ENCODE measurements around the gene YY1. TPM values are rescaled to one million over a fixed set of nuclear protein-coding genes. Genes with fewer than 3 reads are reported as not detected.

YY1 gene
- total RNA-seq, result 64.2 and 73.4 TPM in 2 replicates
- 27.0 and 28.6 TPM in 2 replicates for polyA plus RNA-seq

- peak; percentile 99 to 100 for DNase-seq (ENCODE audit: low read depth in 1 of 2, low spot score in 1 of 2)
- H3K27ac ChIP-seq, result peak within 1 kb of the TSS; percentile 100
- no peaks in the 10 kb centered on the region for H3K27me3 ChIP-seq
- peak within 1 kb of the TSS; percentile 100 for H3K4me3 ChIP-seq
- TF ChIP-seq, protein P1, sequence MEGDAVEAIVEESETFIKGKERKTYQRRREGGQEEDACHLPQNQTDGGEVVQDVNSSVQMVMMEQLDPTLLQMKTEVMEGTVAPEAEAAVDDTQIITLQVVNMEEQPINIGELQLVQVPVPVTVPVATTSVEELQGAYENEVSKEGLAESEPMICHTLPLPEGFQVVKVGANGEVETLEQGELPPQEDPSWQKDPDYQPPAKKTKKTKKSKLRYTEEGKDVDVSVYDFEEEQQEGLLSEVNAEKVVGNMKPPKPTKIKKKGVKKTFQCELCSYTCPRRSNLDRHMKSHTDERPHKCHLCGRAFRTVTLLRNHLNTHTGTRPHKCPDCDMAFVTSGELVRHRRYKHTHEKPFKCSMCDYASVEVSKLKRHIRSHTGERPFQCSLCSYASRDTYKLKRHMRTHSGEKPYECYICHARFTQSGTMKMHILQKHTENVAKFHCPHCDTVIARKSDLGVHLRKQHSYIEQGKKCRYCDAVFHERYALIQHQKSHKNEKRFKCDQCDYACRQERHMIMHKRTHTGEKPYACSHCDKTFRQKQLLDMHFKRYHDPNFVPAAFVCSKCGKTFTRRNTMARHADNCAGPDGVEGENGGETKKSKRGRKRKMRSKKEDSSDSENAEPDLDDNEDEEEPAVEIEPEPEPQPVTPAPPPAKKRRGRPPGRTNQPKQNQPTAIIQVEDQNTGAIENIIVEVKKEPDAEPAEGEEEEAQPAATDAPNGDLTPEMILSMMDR (IDR thresholded peaks at IDR 0.05; ENCODE audit: low read depth, low read length), result no peak
- H3K9me3 ChIP-seq (ENCODE audit: low read depth), result no peaks in the 10 kb centered on the region
- H3K4me1 ChIP-seq (ENCODE audit: low read depth), result peaks cover 12% of the 10 kb centered on the region
- no peaks in the 10 kb centered on the region for H3K36me3 ChIP-seq
Observed at GRCh38 chr14:100238419-100239210, at the start of gene YY1. TSS of gene YY1 (plus strand) at chr14:100239144. CDS start at chr14:100239245, 101 bp downstream.

DNA sequence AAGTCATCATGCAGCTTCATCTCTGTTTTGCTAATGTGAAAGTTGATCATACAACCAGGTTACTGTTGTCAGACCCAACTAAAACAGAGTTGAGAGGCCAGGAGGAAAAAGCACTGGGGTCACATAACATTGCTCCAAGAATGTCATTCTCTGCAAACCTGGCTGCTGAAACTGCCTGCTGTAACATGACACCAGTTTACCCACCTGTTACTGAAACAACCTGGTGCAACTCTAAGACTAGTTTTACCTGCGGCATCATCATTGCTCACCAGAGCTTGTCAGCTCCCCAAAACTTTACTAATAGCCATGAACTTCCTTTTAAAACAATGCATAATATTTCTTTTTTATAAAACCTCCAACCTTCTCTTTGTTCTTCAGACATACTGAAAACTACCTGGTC, 48.8 kb upstream of the YY1 start:
- Histone ChIP-seq H3K9me3 (ENCODE audit: low read depth) (no peaks in the 10 kb centered on the region), H3K27ac (no peak overlapping the region), H3K4me1 (ENCODE audit: low read depth) (peaks cover 4% of the 10 kb centered on the region), H3K36me3 (no peaks in the 10 kb centered on the region), H3K4me3 (no peak overlapping the region), H3K27me3 (no peaks in the 10 kb centered on the region)
- no peak for DNase-seq (ENCODE audit: low read depth in 1 of 2, low spot score in 1 of 2)
- TF ChIP-seq, protein P1 (IDR thresholded peaks at IDR 0.05; ENCODE audit: low read depth, low read length), result no peak

DNA sequence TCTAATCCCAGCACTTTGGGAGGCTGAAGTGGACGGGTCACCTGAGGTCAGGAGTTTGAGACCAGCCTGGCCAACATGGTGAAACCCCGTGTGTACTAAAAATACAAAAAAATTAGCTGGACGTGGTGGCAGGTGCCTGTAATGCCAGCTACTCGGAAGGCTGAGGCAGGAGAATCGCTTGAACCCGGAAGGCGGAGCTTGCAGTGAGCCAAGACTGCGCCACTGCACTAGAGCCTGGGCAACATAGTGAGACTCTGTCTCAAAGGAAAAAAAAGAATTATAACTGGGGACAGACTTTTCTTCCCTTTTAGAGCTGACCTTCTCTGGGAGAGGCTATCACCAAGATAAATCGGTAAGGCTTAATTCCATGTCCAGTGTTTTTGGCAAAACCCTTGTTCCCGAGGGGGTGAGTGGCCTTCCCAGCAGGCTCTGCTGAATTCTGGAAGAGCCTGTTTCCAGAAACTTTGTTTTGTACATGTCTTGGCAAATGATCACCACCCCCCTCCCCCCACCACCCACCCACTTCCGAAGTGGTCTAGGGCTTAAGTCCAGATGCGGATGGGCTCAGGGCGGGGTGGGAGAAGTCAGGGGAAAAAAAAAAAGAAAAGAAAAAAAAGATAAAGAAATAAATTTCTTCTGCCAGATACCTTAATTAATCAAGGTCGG, 47.2 kb upstream of the YY1 start:
- DNase-seq (ENCODE audit: low read depth in 1 of 2, low spot score in 1 of 2), result peak in 1 of 2 donors; percentile 40
- no peak overlapping the region for H3K27ac ChIP-seq
- H3K36me3 ChIP-seq, result no peaks in the 10 kb centered on the region
- TF ChIP-seq, protein P1 (IDR thresholded peaks at IDR 0.05; ENCODE audit: low read depth, low read length), result no peak
- no peak overlapping the region for H3K4me3 ChIP-seq
- H3K4me1 ChIP-seq (ENCODE audit: low read depth), result peaks cover 4% of the 10 kb centered on the region
- no peaks in the 10 kb centered on the region for H3K27me3 ChIP-seq
- no peaks in the 10 kb centered on the region for H3K9me3 ChIP-seq (ENCODE audit: low read depth)

DNA sequence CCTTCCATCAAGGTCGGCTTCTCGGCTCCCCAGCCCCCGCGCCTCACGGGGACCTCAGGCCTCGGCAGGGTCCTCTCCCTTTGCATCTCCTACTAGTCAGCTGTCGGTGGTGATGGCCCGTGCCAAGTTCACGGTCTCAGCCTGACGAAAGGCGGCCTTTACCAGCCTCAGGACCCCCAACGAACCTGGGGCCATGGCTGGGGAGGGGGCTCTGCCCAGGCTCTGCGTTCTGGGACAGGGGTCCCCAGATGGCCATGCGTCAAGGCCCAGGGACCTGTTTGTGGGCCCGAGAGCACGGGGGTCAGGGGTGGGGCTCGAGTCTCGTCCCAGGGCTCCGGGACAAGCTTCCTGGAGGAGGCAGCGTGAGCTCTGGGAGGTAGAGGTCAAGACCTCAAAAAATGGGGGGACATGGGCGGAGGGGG, 46.7 kb upstream of the YY1 start:
- peak in 1 of 2 donors; percentile 17 for DNase-seq (ENCODE audit: low read depth in 1 of 2, low spot score in 1 of 2)
- peaks cover 4% of the 10 kb centered on the region for H3K4me1 ChIP-seq (ENCODE audit: low read depth)
- H3K9me3 ChIP-seq (ENCODE audit: low read depth), result no peaks in the 10 kb centered on the region
- no peaks in the 10 kb centered on the region for H3K36me3 ChIP-seq
- TF ChIP-seq, protein P1 (IDR thresholded peaks at IDR 0.05; ENCODE audit: low read depth, low read length), result no peak
- H3K27me3 ChIP-seq, result no peaks in the 10 kb centered on the region
- H3K4me3 ChIP-seq, result peak overlapping the region; percentile 14
- peak overlapping the region; percentile 80 for H3K27ac ChIP-seq

- TF ChIP-seq, protein P1 (IDR thresholded peaks at IDR 0.05; ENCODE audit: low read depth, low read length), result peak; percentile 83
- Histone ChIP-seq H3K27ac (peak overlapping the region; percentile 80), H3K4me1 (ENCODE audit: low read depth) (peaks cover 4% of the 10 kb centered on the region), H3K27me3 (no peaks in the 10 kb centered on the region), H3K9me3 (ENCODE audit: low read depth) (no peaks in the 10 kb centered on the region), H3K36me3 (no peaks in the 10 kb centered on the region), H3K4me3 (peak overlapping the region; percentile 14)
- DNase-seq (ENCODE audit: low read depth in 1 of 2, low spot score in 1 of 2), result peak; percentile 99 to 100
Observed at GRCh38 chr14:100192672-100193416, 46.1 kb upstream of the YY1 start.
